Astrocyte of the spinal cord (primary cell): ENCODE results near the gene MYOM1.

ENCODE experiments used
- DNase-seq: peaks from one replicate; pipeline ENCODE4 v3.0.0; 2011; ENCODE audit warnings: low read depth, low spot score
- H3K4me3 ChIP-seq: 2 replicates; pipeline ENCODE4 v1.5.1; 2011; ENCODE audit warnings: low read depth, mild to moderate bottlenecking, low read length, moderate library complexity
- in situ Hi-C: cut with HindIII; loops from 2 replicates; pipeline ENCODE4 v1.10.0; 2017; ENCODE audit warnings: low sequenced_read_pairs
- TF ChIP-seq, protein P1 (sequence below): IDR thresholded peaks from 2 replicates; pipeline ENCODE4 v1.5.1; 2012; ENCODE audit warnings: low read depth, mild to moderate bottlenecking, low read length, inconsistent platforms

MYOM1 gene

GRCh38 chr18:3115447-3116030, 104.2 kb downstream of the MYOM1 start:
- in situ Hi-C loops: no loop called here
- TF ChIP-seq, protein P1, sequence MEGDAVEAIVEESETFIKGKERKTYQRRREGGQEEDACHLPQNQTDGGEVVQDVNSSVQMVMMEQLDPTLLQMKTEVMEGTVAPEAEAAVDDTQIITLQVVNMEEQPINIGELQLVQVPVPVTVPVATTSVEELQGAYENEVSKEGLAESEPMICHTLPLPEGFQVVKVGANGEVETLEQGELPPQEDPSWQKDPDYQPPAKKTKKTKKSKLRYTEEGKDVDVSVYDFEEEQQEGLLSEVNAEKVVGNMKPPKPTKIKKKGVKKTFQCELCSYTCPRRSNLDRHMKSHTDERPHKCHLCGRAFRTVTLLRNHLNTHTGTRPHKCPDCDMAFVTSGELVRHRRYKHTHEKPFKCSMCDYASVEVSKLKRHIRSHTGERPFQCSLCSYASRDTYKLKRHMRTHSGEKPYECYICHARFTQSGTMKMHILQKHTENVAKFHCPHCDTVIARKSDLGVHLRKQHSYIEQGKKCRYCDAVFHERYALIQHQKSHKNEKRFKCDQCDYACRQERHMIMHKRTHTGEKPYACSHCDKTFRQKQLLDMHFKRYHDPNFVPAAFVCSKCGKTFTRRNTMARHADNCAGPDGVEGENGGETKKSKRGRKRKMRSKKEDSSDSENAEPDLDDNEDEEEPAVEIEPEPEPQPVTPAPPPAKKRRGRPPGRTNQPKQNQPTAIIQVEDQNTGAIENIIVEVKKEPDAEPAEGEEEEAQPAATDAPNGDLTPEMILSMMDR: no peak

DNA sequence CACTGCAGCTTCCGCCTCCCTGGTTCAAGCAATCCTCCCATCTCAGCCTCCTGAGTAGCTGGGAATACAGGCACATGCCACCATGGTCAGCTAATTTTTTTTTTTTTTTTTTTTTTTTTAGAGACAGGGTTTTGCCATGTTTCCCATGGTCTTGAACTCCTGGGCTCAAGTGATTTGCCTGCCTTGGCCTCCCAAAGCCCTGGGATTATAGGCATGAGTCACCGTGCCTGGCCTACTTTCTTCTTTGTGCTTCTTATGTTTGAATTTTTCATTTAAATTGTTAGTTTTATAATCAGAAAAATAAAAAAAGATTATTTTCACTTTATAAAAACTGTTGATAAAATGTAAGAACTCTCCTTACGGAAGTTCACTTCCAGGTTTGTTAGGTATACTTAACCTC, 105.3 kb downstream of the MYOM1 start:
- in situ Hi-C loops: no loop called here
- TF ChIP-seq, protein P1: no peak
- no peak for DNase-seq
- H3K4me3 ChIP-seq: no peak overlapping the region

More at GRCh38 chr18:3115447-3116030, 104.2 kb downstream of the MYOM1 start:
- no peak overlapping the region for H3K4me3 ChIP-seq
- DNase-seq: no peak

DNA sequence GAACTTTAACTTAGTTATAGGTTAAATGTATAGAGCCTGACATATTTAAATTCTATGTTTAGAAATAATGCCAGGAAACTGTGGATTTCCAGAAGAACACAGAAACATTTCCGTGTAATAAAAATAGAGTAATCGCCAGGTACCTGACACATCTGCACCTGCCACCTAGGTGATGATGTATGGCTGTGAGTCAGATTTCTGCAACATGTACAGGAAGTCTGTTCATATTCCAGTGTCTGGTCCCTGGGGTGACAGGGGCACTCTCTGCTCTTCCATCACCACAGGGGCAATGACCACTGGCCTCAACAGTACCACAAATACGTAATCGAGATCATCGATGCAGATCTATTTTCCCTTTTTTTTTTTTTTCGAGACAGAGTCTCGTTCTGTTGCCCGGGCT, 105.7 kb downstream of the MYOM1 start:
- TF ChIP-seq, protein P1: no peak
- H3K4me3 ChIP-seq: no peak overlapping the region
- no peak for DNase-seq
- in situ Hi-C loops: no loop called here

DNA sequence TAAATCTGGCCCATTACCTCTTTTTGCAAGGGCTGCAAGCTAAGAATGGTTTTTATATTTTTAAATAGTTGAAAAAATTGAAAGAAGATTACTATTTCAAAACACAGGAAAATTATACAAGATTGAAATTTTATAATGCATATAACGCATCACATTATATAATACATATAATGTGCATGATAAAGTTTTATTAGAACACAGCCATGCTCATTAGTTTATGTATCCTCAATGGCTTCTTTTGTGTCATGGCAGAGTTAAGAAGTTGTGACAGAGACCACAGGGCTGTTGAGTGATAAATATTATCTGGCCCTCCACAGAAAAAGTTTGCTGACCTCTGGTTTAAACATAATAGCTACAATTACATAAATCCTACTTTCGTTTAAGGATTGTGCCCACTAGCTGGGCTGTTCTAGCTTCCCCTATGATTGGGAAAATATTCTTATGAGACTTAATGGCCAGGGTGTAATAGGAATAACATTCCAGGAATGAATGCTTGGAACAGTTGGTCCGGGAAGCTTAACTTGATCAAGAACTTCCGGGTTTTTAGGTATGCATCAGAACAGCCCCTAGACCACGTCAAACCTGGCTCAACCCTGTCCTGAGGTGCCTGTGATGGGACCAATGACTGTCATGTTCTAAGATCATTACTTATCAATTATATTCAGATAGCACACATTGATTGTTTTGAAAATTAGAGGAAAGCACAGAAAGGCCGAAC, 108.1 kb downstream of the MYOM1 start:
- no peak for DNase-seq
- H3K4me3 ChIP-seq: no peak overlapping the region
- in situ Hi-C loops: no loop called here
- TF ChIP-seq, protein P1: no peak

GRCh38 chr18:3110034-3110752, 109.6 kb downstream of the MYOM1 start:
- in situ Hi-C loops: no loop called here
- TF ChIP-seq, protein P1: no peak
- DNase-seq: no peak
- no peak overlapping the region for H3K4me3 ChIP-seq

DNA sequence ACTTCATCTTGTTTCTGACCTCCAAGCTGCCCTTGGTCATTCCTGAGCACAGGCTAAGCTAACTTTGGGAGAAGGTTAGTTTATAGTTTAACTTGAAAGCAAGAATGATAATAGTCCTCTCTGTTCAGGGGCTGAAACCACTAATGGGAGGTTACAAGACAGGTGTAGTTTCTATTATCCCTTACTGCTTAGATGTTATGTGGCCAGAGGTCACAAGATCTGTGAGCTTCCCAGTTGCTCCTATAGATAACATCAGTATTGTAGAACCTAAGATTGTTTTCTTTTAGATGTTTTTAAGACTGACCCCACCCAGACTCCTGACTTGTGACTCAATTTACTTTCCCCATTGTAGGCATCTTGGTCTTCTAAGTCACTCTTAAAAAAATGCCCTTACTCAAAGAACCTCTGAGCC, 112.0 kb downstream of the MYOM1 start:
- no peak for DNase-seq
- in situ Hi-C loops: no loop called here
- H3K4me3 ChIP-seq: no peak overlapping the region
- TF ChIP-seq, protein P1: no peak
